ENCODE data around the gene IAPP. TPM values are rescaled to one million over a fixed set of nuclear protein-coding genes. Genes with fewer than 3 reads are reported as not detected.
A peak's percentile ranks its signal among the peaks of the same experiment; 100 is the strongest.

Gene IAPP
- total RNA-seq, 1 experiment from 2014 or later: not detected

DNA sequence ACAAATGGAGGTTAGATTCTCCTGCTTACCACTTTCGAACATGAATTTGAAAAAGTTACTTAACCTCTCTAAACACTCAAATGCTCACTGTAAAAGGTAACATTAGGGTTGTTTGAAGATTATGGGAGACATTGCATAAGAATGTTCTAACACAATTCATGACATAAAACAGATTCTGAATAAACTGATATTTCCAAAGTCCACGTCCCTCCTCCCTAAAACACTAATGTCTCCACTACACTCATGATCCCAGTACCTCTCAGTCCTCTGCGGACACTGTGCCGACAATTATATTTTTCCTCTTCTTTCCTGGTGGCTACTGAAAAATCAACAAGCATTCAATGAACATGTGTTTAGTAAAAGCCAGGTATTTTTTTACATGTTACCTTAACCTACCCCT, 18.8 kb upstream of the IAPP start:
- Mint-ChIP-seq H3K9me3 (no peaks in the 10 kb centered on the region), H3K27ac (peak overlapping the region in 1 of 3 experiments; percentile 26; a peak in 2 of 7 replicates), H3K4me3 (no peak overlapping the region), H3K4me1 (peaks cover 8 to 14% of the 10 kb centered on the region in 2 experiments), H3K36me3 (ENCODE audit: insufficient read depth in 1 of 3, low read depth in 3 of 3) (no peaks in the 10 kb centered on the region), H3K27me3 (ENCODE audit: low read depth) (no peaks in the 10 kb centered on the region)
- Histone ChIP-seq H3K9me3 (ENCODE audit: control insufficient read depth, low read depth, low read length) (no peaks in the 10 kb centered on the region), H3K23ac (ENCODE audit: insufficient read length, low read depth, low read length) (no peak overlapping the region), H3K4me2 (ENCODE audit: insufficient read depth, insufficient read length, low read length) (no peak overlapping the region), H3K27me3 (ENCODE audit: insufficient read depth, low read length) (no peaks in the 10 kb centered on the region), H3K18ac (ENCODE audit: insufficient read length, low read depth, low read length) (no peak overlapping the region), H4K20me1 (ENCODE audit: control insufficient read depth, insufficient read depth, insufficient read length) (no peaks in the 10 kb centered on the region), H2AFZ (ENCODE audit: low read length) (no peak overlapping the region), H2BK15ac (ENCODE audit: low read depth, low read length) (no peak overlapping the region), H4K5ac (ENCODE audit: insufficient read length, low read depth, low read length) (no peak overlapping the region), H3T11ph (ENCODE audit: low read length) (no peak overlapping the region), H4K8ac (replicated peaks; ENCODE audit: insufficient read length, low read depth, low read length) (no peak overlapping the region), H4K91ac (ENCODE audit: insufficient read length, low read depth, low read length) (no peak overlapping the region), H3K14ac (ENCODE audit: insufficient read depth, low read length) (no peak overlapping the region), H2BK12ac (ENCODE audit: insufficient read length, low read depth, low read length) (no peak overlapping the region), H3K4ac (ENCODE audit: low read depth, low read length) (no peak overlapping the region), H3K79me2 (ENCODE audit: insufficient read depth, low read length) (no peaks in the 10 kb centered on the region), H3K4me1 (ENCODE audit: insufficient read depth, low read length) (no peaks in the 10 kb centered on the region), H3K56ac (ENCODE audit: insufficient read length, low read depth, low read length) (no peak overlapping the region), H2BK5ac (ENCODE audit: insufficient read length, low read length) (no peak overlapping the region), H3K27ac (ENCODE audit: insufficient read length, low read depth, low read length) (no peak overlapping the region), H3K9ac (ENCODE audit: extremely low read depth, insufficient read length, low read length) (no peak overlapping the region), H2BK20ac (ENCODE audit: low read depth, low read length, poor library complexity, severe bottlenecking) (no peak overlapping the region), H3K23me2 (ENCODE audit: insufficient read length, low read depth, low read length, poor library complexity, severe bottlenecking) (no peaks in the 10 kb centered on the region), H2AK5ac (ENCODE audit: insufficient read length, low read length) (no peak overlapping the region), H3K79me1 (ENCODE audit: insufficient read depth, low read depth, low read length, poor library complexity, severe bottlenecking) (no peaks in the 10 kb centered on the region), H2BK120ac (ENCODE audit: low read depth, low read length, poor library complexity, severe bottlenecking) (no peak overlapping the region)
- TF ChIP-seq CTCF (conservative IDR thresholded peaks at IDR 0.05): no peak
- WGBS (ENCODE audit: extremely low coverage, insufficient read length, low lambda C conversion rate): no CpG with 5 or more reads among the region's 4 CpGs
- no peak for DNase-seq
